H1 (cell line): Measurements from ENCODE around the gene ARNT2. TPM values are rescaled to one million over a fixed set of nuclear protein-coding genes. Genes with fewer than 3 reads are reported as not detected.

ENCODE experiments used
- ATF2 ChIP-seq: IDR thresholded peaks from 2 replicates; pipeline ENCODE4 v1.6.1; 2012; ENCODE audit warnings: low read length, inconsistent platforms
- CTBP2 ChIP-seq: IDR thresholded peaks from 2 replicates; pipeline ENCODE4 v1.7.0; 2011; ENCODE audit warnings: borderline replicate concordance, mild to moderate bottlenecking, moderate library complexity, mixed read lengths, low read length; ENCODE audit not compliant: insufficient read depth, insufficient read length
- polyA plus RNA-seq, 7 experiments: library from polyadenylated mRNA; depleted of rRNA in 3 of 7; stranded (reverse) in 5 of 7; unstranded in 2 of 7; fragments of >200 nt in 5 of 7; fragments of 200-250 nt in 2 of 7; gene quantifications; 1 replicate in 5 of 7; 2 replicates in 1 of 7; 4 replicates in 1 of 7; pipeline versions ENCODE4 v1.2.1 to v1.2.3, GENCODE V29; 2011 to 2013; ENCODE audit warnings: missing spikeins in 2 of 7, mixed read lengths in 2 of 7
- total RNA-seq: library from RNA; stranded (reverse); fragmentation: NEBNext Ultra II Directional; extraction: Animal tissue kit (Norgen Biotek cat#: 25700); gene quantifications from 2 replicates; pipeline ENCODE4 v1.2.1, GENCODE V29; 2021

Gene ARNT2
- total and polyA plus RNA-seq, 2 of the 8 experiments (the other 6 are each of a cell fraction or from before 2014, with no cell fraction given): 9.5 to 14.6 TPM

GRCh38 chr15:80490431-80490990 lies 86.3 kb downstream of the ARNT2 start (continued):
- TF ChIP-seq ATF2 (no peak), CTBP2 (no peak)
